Hematopoietic multipotent progenitor cell treated with erythropoietin and hydrocortisone succinate and interleukin-3 and kit ligand, for 15 days (in vitro differentiated cells): ENCODE data around the gene ANK2.

ENCODE experiments used
- DNase-seq: peaks from one replicate; pipeline ENCODE4 v3.0.0-alpha.2; 2015; ENCODE audit warnings: low spot score

The ANK2 gene

DNA sequence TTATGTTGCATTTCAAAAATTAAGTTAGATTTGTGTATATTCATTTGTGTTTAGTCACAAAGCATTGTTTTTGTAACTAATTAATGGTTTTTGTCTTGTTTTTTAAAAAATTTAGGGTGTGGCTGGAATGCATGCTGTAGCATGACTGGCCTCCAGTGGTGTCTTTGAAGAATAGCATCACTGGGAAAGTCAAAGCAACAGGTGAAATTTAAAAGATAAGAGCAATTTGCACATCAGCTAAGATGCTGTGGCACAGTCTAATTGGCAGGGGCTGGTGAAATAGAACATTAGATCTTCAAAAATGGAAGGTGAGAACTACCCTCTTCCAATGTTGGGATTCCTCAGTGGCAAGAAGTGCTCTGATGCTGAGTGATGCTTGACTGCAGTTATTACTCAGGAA lies 45.3 kb downstream of the ANK2 start:
- DNase-seq: peak; percentile 3

GRCh38 chr4:113101669-113102068 lies 52.2 kb downstream of the ANK2 start:
- no peak for DNase-seq

DNA sequence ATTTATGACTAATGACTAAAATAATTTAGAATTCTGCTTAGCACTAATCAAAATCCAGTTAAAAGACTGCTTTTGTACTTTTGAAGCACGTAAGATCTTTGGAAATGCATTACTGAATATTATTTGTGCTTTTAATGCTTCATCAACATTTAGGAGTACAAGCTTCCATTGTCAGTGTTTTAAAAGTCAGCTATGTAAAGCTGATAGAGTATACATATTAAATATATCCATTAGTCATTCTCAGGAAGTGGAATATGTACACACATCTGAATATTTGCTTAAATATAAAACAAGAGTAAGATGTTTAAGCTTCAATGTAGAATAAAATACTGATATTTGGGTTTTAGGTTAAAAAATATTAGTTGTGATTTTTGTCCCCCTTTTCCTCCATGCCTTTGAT lies 54.1 kb downstream of the ANK2 start:
- no peak for DNase-seq

DNA sequence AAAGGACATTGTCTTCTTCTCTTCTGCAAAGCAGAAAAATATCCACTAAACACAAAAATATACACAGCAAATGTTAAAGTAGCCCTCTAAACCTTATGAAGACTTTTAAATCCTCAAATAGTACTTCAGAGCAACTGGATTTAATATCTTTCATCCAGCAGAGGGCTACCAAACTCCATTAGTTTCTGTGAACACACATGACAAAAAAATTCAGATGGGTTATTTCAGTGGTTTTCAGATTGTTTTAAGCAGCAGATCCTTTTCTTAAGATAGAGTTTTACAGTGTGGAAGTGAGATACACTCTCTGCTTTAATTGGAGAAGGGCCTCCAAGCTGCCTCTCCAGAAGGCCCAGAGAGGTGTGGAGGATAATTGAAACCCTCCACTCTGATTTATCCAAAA lies 56.7 kb downstream of the ANK2 start:
- no peak for DNase-seq

DNA sequence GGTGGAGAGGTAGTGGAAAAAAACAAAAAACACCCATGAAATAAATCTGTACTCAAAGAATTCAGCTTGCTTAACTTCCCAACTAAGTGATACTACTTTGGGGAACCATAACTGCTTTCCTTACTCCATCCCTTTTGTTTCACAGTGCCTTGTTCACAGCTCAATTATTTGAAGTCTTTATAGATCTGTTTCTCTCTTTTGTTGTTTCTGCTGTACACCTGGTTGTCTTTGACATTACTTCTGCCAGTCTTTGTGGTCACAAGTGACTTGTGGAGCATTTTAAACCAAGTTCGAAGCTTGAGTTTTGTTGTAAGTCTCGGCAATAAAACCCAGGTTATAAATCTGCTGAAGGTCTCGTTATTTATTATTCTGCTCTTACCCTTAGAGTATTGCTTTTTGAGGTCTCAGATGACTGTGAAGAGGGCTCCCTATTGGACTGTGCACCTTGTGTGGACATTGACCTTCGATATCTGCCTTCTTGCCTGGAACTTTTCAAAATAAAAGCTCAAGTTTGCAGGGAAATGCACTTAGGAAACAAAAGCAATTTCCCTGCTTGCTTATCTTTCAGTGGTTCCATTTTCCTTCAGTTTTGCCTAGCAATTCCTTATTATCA lies 59.8 kb downstream of the ANK2 start:
- no peak for DNase-seq

DNA sequence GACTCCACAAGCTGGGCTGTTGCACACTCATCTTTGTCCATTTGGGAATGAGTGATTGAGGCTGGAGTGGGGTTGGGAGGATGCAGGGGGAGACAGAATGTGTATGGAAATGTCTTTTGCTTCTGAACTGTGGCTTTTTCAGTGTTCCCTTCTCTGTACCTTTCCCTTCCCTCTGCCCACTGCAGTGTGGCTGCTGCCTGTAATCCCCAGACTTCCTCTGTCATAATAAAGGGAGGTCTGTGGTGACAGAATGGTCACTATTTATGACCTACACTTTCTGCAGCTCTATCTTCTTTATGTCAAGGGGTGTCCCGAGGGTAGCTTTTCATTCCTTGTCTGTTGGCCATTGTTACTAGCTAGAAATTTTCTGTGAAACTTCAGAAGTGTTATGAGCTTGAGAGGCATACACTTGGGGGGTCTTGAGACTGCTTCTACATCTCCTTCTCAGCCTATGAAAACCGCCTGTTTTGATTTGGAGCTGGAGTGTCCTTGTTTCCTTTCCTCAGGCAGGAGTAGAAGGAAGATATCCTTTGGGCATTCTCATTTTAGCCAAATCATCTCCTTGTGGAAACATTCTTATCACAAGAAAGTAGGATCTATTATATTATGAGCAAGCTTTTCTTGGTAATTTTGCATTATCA lies 63.0 kb downstream of the ANK2 start:
- DNase-seq: no peak

- DNase-seq: no peak
These were observed 63.7 kb downstream of the ANK2 start for GRCh38 chr4:113113151-113113550.

DNA sequence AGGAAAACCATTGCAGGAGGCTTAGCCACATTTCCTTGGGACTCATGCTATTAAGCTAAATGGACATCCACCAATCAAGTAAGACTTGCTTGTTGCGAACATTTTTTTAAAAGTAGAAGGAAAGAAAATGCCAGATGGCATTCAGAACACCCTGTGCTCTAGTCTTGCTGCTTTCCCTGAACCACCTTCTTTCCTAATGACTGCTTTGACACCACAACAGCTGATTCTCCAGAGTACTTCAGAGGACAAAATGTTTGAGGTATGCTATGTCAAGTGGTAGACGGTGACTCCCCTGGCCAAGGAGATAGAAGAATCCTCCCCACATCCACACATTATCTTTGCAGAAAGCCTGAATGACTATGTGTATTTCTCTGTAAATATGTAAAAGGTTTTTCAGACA lies 65.4 kb downstream of the ANK2 start:
- no peak for DNase-seq

- no peak for DNase-seq
These were observed 67.2 kb downstream of the ANK2 start for GRCh38 chr4:113116414-113117357.

DNA sequence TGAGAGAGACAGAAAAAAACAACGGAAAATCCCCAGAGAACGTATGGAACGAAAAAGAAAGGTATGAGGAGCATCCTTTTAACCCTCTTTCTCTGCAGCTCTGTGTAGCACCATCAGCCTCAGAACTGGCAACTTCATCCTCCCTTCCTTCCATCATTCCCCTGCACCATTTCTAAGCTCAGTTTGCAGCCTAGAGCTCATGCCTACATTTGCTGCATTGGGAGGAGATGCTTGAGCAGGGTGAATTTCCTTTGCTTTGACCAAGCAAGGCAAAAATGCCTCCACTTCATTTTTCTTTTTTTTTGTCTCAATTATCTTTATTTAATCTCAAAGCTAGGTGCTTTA lies 67.9 kb downstream of the ANK2 start:
- DNase-seq: no peak

DNA sequence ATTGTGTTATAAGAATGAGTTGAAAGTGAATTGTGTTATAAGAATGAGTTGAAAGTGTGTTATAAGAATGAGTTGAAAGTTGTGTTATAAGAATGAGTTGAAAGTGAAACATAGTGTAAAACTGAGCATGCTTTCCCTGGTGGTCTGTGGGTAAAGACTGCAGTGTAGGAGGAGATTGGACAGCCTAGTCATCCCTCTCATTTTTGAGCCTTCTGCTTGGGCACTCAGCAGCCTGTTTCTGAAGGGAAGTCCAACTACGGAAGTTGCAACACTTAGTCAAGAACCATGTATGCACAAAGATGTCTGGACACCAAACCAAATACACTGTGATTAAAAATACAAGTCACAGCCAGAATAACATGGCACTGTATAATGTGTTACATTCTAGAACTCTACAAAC lies 72.6 kb downstream of the ANK2 start:
- no peak for DNase-seq

- no peak for DNase-seq
These were observed 76.0 kb downstream of the ANK2 start for GRCh38 chr4:113125418-113125817.

DNA sequence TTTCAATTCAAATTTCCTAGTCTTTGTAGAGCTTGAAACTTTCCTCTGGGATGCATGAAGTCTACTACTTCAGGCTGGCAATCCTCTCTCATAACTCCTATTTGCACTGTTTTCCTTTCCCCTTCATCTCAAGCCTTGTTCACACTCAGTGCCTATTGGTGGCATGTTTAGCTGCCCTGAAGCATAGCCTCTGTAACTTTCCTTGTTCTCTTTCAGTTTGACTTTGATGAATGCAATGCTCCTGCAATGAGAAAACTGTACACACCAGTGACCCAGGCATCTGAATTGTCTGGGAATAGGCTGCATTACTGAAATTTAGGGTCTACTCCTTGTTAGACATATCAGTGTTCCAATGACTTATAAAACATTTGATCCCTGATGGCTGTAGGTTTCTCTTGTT lies 81.7 kb downstream of the ANK2 start:
- DNase-seq: no peak

- no peak for DNase-seq
These were observed 82.2 kb downstream of the ANK2 start for GRCh38 chr4:113131621-113132020.

GRCh38 chr4:113141901-113142346 lies 92.5 kb downstream of the ANK2 start:
- no peak for DNase-seq

DNA sequence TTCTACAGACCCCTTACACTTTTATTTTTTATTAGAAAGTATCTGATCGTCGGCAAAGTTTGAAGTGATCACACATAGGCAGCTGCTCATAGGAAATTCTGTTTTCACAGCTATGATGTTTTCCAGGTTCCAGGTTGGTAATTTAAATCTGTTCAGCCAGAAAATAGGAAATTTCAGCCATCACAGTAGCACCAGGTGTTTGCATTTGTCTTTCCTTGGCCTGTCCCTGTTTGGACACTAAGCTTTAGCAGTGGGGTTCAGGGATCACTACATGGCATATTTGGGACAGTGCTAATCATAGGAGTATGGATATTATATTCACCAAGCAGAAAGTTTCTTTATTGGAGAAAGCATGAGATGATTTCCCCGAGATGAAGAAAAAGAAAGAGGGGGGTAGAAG lies 92.9 kb downstream of the ANK2 start:
- no peak for DNase-seq

DNA sequence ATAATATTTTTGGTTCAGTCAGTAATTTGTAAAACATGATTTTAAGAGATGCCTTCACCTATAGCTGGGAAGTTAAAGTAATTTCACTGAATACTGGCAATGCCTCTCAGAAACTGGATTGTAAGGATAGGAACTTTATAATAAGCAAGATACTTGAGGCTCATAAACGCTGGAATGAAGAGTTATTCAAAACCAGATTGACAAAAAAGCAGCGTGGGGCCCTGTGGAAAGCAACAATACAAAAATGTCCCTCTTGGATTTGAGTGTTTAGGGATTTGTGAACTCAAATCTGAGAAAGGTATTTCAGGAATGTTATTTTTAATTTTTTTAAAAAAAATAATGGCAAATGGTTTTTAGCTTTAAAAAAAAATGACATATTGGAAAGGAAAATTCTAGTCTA lies 94.6 kb downstream of the ANK2 start:
- DNase-seq: no peak

GRCh38 chr4:113145147-113145518 lies 95.7 kb downstream of the ANK2 start:
- no peak for DNase-seq

GRCh38 chr4:113145519-113146291 lies 96.3 kb downstream of the ANK2 start:
- no peak for DNase-seq

- DNase-seq: no peak
These were observed 97.5 kb downstream of the ANK2 start for GRCh38 chr4:113146876-113147358.

DNA sequence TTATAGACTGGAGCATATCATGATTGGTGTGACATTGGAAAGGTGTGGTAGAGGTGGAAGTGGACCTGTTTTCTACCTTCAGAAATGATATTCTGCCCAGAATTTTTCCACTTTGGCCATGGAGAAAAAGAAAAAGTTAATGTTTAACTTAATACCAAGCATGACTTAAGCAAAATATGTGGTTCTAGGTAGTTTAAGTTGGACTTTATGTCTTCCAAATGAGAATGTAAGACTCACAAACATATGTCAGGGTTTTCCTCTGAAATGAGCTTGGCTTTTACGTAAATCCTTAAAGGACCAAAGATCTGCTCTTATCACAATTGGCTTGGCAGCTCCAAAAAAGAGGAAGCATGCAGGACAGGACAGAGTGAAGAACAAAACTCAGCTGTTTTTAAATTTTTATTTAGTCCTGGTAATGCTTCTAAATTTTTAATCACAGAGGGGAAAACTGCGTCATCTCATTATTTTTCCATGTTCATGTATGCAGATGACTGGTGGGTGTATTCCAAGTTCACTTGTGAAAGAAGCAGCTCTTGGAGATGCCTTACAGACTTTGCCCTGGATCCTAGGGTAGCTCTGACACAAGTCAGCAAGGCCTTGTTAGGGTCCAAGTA lies 98.2 kb downstream of the ANK2 start:
- no peak for DNase-seq

GRCh38 chr4:113148925-113149324 lies 99.5 kb downstream of the ANK2 start:
- no peak for DNase-seq
